Left forelimb (tissue), 1 donor: Measurements from ENCODE around the gene SPTSSA.
"Not testable (repeated sequence)": the region's sequence is repeated elsewhere in the genome, so short reads cannot be mapped to it uniquely, and the experiment has no call there.

Source experiments
- DNase-seq: peaks from one replicate; pipeline ENCODE4 v3.0.0-alpha.2; 2018; ENCODE audit warnings: low spot score

SPTSSA gene

GRCh38 chr14:34426313-34427295 is 35.4 kb downstream of the SPTSSA start:
- DNase-seq = no peak

GRCh38 chr14:34425095-34425851 is 36.8 kb downstream of the SPTSSA start:
- no peak for DNase-seq

GRCh38 chr14:34424488-34424887 is 37.6 kb downstream of the SPTSSA start:
- DNase-seq = no peak

DNA sequence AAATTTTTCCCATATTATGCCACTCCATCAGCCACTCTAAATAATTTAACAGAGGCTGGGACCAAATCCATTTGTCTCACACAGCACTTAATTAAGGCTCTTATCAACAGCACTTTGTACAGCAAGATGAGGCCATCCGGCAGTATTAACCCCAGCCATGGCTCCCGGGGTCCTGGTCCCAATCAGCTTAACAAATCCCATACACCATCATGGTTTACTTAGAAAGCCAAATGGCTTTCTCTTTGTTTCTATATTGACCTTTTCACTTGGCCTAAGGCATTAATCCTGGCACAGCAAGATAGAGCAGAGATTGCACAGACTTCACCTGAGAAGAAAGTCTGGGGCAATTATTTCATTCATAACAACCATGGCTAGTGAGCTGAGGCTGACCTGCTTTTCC is 38.6 kb downstream of the SPTSSA start:
- DNase-seq = no peak

- no peak for DNase-seq
Observed at GRCh38 chr14:34420547-34421150, 41.4 kb downstream of the SPTSSA start.

DNA sequence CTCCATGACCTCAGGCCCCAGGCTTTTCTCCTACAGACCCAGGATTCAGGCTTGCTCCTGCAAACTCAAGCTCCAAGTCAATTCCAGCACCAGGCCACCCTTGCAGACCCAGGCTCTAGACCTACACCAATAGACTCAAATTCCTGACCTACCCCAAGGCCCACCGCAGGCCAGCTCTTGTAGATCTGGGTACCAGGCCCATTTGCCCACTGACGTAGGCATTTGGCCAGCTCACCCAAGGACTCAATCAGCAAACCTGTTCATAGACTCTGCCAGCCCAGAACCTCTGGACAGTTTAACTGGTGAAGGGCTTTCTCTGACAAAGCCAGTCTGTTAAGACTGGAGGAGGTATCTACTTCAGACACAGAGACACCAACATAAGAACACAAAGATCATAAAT is 52.3 kb downstream of the SPTSSA start:
- no peak for DNase-seq

- DNase-seq = no peak
Observed at GRCh38 chr14:34407951-34408350, 54.1 kb downstream of the SPTSSA start.

- DNase-seq = no peak
Observed at GRCh38 chr14:34404416-34404815, 57.6 kb downstream of the SPTSSA start.

- no peak for DNase-seq
Observed at GRCh38 chr14:34403646-34404045, 58.4 kb downstream of the SPTSSA start.

- DNase-seq = no peak
Observed at GRCh38 chr14:34398024-34398423, 64.0 kb downstream of the SPTSSA start.

DNA sequence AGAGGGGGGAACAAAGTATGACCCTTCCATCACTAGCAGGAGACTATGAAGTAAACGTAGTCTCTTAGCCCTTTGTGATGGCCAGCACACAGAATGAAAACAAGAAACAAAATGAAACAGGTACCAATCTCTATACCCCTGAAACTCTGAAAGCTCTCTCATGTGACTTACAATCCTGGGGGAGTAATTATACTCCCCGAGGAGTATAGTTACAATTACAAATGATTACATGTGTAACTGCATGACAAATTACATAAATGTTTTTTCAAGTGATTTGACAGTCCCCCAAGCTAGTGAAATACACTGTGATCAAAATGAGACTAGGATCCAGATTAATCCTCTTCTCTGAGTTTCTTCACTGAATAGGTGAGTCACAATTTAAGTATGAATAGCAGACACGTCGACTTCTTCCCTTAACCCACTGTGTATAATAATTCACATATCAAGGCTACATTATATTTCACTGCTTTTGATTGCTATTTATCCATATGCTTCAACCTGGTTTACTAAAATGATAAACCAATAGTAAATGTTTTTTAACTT is 74.0 kb downstream of the SPTSSA start:
- no peak for DNase-seq

GRCh38 chr14:34386865-34387485 is 75.1 kb downstream of the SPTSSA start:
- no peak for DNase-seq

GRCh38 chr14:34385881-34386280 is 76.2 kb downstream of the SPTSSA start:
- DNase-seq = not testable (repeated sequence)

DNA sequence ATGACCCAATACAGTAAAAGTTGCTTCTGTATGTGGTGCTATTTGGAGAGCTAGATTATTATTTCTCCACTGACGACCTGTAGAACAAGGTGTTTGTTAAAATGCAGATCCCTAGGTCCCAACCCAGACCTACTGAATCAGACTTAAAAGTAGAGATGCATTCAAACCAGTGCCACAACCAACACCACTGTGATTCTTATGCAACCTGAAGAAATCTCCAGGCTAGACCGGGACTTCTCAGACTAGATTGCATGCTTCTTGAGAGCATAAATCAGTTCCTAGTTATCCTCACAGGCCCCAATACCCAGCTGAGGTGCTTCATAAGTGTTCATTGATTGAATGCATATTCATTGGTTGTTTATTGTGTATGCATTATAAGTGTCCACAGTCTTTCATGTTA is 78.2 kb downstream of the SPTSSA start:
- DNase-seq = no peak
